ENCODE results near the gene DGKB.

Gene DGKB

GRCh38 chr7:14124716-14125115 is 777.8 kb downstream of the DGKB start:
- DNase-seq (ENCODE audit: low read depth): no peak

- DNase-seq (ENCODE audit: low read depth): no peak
These were observed 778.6 kb downstream of the DGKB start for GRCh38 chr7:14123923-14124322.

GRCh38 chr7:14115701-14116100 is 786.9 kb downstream of the DGKB start:
- no peak for DNase-seq (ENCODE audit: low read depth)

GRCh38 chr7:14104861-14105260 is 797.7 kb downstream of the DGKB start:
- no peak for DNase-seq (ENCODE audit: low read depth)

- no peak for DNase-seq (ENCODE audit: low read depth)
These were observed 806.4 kb downstream of the DGKB start for GRCh38 chr7:14096159-14096558.

- no peak for DNase-seq (ENCODE audit: low read depth)
These were observed 807.2 kb downstream of the DGKB start for GRCh38 chr7:14095233-14095950.

Data from T follicular helper cell (primary cell).